NCI-H187 (cell line): ENCODE results near the gene ADAMTS2.

ENCODE experiments used
- DNase-seq, 2 experiments: peaks; one replicate each; lab custom pipeline; 2025; lab: John Stamatoyannopoulos, UW

ADAMTS2 gene

DNA sequence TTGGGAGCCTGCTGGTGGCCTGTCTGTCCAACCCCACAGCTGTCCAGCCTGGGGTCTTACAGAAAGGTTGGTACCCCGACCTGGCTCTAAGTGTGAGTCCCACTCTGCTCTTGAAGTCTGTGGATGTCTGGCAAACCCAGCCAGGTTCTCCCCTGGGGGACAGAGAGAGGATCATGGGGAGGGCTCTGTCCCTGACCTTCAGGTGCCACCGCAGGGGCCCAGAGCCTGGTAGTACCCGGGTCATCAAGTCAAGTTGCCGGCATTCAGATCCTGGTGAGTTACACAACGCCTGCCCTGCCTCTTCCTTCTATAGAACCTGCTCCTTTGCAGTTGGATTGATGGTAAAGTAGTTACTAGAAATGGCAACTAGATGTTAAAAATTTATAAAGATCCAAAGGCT is 66.7 kb downstream of the ADAMTS2 start:
- no peak for DNase-seq

DNA sequence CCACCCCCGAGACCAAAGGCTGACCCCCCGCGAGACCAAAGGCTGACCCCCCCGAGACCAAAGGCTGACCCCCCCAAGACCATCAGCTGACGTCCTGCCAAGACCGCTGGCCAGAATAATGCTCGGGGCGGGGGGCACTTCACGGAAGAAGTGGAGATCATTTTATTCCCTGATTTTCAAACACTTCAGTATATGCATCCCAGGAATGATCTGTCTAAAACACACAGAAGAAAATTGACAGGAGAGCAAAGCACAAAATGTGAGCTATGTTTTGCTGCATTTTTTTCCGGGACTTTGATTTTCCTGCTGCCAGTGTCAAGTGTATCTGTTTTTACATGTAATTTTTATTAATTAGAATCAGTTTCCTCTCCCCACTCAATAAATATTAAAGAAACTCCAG is 67.1 kb downstream of the ADAMTS2 start:
- no peak for DNase-seq

DNA sequence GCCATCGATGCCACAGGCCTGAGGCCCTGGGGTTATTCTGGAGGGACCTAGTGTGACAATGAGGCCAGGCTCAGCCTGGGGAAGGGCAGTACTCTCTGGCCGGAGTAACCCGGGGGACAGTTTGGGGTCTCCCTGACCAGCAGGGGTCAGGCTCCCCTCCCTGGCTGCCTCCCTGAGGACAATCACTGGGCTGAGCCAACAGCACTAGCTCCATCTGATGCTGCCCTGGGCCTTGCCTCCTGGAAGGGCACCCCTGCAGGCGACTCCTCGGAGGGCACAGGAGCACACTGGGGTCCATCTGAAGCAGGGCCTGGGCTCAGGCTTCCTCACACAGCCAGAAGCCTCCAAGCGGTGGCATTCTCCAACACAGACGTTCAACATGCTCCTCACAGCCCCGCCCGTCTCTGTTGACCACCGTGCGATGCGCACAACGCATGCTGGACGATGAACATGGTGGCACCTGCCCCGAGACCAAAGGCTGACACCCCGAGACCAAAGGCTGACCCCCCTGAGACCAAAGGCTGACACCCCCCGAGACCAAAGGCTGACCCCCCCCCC is 68.3 kb downstream of the ADAMTS2 start:
- no peak for DNase-seq

DNA sequence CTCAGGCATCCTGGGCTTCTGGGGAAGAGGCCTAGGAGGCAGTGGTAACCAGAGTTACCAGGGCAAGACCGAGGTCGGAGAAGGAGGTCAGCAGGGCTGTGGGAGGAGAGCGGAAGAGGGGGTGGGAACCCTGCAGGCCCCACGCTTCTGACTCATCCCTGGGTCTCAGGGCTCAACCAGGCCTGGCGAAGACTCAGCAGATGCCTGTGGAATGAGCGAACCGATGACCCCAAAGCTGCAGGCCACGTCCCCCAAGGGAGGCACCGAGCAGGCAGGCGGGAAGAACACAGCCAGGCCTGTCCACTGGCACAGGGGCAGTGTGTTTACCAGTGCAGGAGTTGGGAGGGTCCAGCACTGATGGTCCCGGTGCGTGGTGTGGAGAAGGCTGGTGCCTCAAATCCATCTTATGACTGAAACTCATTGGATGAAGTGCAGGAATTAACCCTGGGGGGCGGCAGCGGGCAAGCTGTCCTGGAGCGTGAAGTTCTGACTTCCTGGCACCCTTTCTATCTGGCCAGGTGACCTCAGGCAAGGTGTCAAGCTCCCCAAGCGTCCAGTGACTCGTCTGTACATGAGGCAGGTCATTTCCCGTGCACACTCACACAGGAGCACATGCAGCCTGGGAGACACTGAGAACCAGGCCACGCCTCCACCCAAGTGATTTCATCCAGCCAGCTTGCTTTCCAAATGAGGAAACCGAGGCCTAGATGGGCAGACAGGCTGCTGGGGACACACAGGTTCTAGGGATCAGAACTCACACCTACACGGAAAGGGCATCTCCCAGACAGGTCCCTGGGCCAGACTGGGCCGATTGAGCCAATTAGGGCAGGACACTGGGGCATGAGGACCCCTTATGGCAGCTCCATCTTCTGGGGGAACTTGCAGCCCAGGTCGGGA is 69.1 kb downstream of the ADAMTS2 start:
- DNase-seq, result no peak

DNA sequence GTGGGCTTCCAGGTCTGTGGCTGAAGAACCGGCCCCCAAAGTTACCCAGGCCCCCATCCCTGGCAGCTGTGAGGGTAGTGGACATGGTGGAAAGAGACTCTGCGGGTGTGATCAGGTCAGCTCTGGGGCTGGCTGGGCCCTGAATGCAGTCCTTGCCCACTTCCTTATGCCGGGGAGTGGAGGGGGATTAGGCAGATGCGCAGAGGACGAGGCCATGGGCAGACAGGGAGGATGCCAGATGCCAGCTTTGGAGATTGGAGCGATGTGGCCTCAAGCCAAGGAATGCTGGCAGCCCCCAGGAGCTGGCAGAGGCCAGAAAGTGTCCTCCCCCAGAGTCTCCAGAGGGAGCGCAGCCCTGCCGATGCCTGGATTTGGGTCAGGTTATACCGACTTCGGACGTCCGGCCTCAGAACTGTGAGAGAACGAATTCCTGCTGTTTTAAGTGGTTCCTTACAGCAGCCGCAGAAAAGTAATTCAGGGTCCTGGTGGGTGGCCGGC is 69.8 kb downstream of the ADAMTS2 start:
- DNase-seq, result no peak

DNA sequence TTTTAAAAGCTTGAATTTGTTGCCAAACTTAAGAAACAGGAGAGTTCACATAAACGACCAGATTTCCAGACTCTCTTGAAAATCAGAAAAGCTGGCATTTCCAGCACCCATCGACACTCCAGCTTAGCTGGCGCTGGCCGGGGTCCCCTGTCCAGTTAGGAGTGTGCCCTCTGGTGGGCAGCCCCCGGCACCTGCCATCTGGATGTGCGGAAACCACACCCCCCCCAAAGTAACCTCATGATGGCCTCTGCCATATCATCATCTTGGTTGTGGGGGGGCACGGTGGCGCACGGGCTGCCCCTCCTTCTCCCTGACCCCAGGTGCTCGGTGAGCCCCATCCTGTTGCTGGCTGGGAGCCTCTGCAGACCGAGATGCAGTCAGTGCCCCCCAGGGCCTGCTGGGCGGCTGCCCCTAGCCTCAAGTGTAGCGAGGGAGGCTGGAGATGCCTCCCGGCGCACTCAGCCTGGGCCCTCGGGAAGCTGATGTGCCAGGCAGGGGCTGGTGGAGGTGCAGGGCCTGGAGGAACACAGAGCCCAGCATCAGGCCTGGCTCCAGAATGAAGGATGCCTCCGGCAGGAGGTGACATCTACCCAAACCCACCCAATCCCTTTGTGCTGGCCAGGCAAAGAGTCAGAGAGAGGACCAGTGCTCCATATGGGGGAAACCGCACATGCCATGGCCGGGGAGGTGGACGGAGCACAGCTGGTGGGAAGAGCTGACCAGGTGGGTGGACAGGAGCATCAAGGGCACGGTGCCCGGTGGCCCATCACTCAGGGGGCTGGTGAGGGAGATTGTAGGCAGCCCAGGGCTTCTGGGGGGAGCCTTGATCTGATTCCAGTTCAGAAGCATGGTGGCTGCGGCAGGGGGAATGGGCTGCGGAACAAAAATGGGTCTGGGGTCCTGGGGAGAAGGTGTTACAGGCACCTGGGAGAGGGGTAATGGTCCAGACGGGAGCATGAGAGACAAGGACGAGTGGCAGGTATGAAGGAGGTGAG is 70.6 kb downstream of the ADAMTS2 start:
- DNase-seq, result no peak

DNA sequence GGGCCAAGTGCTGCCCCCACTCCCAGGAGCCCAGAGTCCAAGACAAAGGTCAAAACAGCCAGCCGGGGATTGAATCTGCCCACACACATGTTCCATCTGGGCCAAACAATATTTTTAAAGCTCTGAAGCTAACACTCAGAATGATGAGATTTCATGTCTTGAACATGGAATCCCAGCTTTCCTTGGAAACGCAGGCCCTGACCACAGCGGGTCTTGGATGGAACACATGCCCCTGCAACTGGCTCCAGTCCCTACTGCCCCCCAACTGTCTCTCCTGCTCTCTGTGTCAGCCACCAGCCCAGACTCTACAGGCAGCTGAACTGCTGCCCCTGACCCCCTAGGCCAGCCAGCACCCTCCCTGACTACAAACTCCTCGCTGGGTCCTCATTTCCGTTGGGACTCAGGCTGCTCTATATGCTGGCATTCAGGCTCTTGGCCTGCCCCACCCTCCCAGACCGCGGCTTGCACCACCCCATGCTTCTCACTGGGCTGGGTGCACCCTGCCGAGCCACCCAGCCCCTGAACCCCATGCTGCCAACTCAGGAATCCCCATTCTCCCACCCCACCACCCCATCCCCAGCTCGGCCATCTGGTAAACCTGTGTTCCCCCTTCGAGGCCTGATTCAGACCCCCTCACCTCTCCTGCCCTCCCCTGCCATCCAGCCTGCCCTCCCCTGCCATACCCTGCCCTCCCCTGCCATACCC is 71.7 kb downstream of the ADAMTS2 start:
- no peak for DNase-seq

DNA sequence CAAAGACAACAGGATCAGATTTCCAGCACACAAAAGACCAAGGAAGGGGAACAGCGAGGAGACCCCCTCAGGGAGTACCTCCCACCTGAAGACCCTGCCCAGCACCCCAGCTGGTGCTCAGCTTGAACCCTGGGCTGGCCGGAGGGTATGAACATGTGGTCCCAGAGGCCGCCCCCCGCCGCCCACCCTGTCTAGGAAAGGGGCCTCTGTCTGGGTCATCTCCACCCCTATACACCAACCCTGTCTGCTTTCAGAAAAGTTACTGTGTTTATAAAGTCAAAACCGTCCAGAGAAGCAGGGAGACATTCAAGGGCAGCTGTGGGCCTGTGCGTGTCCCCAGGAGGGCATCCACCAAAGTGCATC is 72.2 kb downstream of the ADAMTS2 start:
- DNase-seq, result no peak

DNA sequence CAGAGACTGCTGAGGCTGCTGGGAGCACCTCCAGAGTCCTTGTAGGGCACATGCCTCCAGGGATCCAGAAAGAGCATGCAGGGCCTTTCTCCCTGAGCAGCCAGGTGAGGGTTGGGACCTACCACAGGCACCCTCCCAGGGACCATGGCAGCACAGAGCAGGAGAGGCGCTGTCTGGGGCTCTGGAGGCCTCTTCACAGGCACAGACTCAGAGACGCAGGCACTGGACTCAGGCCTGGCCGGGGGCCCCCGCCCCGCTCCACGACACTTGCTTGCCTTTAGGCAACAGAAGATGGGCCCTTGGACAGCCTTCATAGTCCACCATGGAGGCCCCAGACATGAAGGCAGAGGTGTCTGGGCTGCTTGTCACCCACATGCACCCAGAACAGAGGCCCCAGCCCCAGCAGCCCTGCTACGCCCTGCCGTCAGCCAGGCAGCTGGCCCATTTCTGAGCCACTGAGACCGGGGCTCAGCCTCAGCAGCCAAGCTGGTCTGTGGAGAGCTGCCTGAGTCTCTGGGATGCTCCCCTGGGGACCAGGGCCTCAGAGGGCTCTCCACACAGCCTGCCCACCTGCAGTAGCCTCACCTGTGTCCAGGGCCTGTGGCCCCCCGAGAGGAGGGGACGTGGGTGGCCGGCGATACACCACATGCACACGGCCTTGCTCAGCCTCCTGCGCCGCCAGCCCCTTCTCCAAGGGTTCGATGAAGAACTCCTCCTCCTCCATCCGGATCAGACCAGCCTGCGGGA is 72.8 kb downstream of the ADAMTS2 start:
- DNase-seq, result no peak

DNA sequence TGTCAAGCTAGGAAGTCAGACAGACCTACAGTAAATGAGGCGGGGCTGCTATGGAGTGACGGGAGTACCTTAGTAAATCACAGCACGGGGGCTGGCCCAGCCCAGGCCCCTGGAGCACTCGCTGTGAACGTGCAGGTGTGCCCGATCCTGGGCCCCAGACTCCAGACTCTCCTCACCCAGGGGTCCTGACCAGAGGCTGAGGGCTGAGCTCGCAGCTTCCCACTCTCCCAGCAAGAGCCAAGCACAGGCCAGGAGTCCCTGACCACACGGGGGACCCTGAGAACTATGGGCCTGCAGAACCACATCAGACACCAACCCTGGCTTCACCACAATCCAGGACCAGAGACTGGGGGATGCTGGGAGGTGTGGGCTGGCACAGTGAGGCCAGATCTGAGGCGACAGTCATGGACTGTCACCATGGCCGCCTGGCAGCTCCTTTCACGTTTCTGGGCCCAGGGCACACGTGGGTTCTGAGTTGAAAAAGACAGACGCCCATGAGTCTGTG is 73.4 kb downstream of the ADAMTS2 start:
- no peak for DNase-seq

DNA sequence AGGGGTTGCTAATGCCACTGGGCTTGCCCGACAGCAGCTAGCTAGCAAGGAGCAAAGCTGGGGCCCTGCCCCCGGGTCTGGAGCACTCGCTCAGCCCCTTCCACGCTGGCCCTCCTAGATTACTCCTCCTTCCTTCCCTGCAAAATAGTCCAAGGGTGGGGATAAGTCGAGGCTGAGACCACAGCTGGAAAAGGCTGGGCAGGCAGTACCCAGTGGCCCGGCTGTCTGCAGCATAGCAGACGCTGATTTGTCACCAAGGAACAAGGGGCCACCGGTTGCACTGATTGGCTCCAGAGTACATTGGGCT is 73.9 kb downstream of the ADAMTS2 start:
- DNase-seq, result no peak

DNA sequence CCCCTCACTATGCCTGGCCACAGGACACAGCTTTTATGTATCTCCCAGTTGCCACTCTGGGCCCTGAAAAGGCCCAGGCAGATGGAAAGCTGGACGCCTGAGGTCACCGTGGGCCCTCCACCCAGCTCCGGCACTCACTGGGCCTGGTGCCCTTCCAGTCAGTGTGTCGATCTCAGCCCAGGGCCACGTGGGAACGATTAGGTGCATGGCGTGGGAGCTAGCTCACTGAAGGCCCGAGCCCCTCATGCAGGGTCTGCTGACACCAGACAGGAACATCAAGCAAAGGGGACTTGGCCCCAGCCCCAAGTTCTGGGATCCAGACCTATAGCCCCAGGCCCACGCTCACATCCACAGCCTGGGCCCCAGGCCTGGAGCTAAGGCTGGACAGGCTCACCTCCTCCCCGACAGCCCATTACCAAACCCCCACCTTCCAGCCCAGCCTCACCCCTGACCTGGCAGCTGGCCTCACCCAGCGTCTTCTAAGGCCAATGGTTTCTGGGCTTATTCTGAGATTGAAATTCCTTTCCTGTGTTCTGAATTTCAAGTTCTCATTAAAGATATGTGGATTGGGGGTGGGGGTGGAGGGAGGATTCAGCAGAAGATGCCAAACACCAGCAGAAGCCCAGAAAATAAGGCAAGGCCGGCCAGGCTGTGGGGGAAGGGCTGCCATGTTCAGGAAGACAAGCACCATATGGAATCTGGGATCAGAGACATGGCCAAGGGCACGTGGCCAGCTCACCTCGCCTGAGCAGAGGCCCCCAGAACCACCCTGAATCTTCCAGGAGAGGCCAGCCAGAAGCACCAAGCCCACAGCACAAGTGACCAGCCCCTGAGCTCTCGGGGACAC is 74.5 kb downstream of the ADAMTS2 start:
- DNase-seq, result no peak

DNA sequence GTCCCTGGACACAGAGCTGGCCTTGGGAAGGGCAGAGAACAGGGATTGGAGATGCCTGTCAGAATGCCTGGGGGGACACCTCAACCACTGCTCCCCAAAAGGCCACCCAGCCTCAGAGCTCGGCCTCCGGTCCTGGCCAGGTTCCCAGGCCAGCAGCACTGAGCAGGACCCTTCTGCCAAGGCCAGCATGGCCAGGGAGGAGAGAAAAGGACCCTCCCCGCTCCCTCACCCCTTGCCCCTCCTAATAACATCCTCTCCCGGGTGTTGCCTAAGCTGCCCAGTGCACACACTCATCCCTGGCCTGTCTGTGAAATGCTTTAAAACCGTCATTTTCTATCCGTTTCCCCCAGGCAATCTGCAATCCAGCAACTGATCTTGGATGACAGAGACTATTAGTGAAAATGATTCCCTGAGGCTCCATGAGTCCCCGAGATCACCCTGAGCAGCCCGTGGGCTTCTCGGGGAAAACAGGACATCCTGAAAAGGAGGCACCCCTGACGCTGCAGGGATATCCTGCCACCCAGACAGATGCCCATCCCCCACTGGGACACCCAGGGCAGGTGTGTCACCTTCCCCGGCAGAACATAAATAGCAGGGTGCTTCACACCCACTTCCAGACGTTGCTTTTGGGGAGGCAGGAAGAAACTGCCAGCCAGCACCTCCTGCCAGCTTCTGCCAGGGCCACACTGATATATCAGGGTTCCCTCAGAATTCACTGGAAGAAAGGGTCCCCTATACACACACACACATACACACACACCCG is 75.3 kb downstream of the ADAMTS2 start:
- no peak for DNase-seq

DNA sequence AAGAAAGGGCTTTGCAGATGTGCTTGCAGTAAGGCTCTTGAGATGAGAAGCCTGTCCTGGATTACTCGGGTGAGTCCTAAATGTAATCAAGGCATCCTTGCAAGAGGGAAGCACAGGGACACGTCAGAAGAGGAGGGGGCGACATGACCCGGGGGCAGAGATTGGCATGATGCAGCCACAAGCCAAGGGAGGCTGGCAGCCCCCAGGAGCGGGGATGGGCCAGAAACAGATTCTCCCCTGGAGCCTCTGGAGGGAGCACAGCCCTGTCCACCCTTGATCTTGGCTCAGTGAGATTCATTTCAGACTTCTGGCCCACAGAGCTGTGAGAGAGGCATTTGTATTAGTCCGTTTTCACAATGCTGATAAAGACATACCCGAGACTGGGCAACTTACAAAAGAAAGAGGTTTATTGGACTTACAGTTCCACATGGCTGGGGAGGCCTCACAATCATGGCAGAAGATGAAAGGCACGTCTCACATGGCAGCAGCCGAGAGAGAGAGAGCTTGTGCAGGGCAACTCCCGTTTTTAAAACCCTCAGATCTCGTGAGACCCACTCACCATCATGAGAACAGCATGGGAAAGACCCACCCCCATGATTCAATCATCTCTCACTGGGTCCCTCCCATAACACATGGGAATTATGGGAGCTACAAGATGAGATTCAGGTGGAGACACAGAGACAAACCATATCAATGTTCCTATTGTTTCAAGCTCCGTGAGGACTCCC is 76.1 kb downstream of the ADAMTS2 start:
- no peak for DNase-seq

DNA sequence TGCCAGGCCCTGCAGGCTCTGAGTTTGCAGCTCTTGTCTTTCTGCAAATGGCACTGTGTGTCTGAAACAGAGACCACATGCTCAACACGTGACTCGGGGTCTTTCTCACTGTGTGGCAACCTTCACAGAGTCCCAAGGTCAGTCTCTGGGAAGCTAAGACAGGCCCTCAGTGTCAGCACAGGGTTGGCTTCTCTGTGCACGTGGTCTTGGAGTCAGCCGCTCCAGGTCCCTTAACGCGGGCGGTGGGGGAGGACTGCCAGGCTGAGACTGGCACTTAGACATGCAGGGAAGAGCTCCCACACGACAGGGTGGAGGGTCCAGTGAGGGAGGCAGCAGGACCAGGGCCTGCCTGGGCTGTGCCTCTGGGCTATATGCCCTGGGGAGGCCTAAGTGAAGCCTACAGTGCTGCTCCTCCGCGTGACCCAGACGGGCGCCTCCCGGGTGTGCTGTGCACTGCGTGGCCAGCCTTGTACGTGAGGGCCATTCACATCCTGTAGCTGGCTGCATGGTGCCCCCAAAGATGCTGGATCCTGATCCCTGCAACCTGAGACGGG is 76.8 kb downstream of the ADAMTS2 start:
- no peak for DNase-seq

DNA sequence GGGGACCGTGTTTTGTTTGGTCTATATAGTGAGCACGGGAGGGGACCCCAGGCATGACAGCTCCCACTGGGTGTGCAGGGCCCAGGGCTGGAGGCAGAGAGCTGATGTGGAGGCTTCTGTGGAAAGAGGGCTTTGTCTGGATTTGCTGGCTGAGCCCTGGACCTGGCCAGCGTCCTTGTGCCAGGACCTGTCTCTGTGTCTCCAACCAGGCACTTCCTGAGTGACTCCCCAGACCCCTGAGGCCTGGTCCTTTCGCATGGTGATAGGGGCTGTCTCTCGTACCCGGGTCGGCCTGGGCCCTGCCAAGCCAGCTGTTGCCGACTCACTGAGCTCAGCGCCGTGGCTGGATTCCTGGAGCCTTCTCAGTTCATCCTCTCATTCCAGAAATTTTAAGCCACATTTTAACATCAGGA is 77.6 kb downstream of the ADAMTS2 start:
- no peak for DNase-seq

DNA sequence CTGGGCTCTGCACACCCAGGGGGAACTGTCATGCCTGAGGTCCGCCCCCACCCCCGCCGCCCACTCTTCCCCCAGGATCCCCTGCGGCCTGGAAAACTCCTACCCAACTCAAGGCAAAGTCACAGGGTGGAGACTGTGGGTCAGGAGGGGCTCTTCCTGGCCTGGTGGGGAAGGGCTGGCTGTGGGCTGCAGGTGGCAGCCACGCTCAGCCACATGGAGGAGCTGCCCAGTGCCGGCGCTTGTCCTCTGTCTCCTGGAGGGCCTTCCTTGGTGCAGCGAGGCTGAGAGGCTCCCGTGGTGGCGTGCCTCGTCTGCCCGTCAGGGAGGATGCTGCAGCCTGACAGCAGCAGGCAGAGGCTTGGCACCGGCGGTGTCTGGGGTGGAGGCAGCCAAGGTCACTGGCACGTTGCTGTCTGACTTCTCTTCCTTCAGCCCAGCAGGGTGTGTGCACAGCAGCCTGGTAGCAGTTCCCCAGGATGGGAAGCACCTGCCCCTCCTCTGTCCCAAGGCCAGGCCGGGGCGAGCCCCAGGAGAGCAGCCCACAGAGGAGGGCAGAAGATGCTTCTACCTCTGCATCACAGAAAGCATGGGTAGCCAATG is 78.1 kb downstream of the ADAMTS2 start:
- no peak for DNase-seq
